HG02798 (cell line): ENCODE results near the gene NEU1.

Source experiments
- ATAC-seq: cut with Tn5 transposase; IDR thresholded peaks from one replicate; pipeline ENCODE4 v1.9.1; 2021; ENCODE audit warnings: mild to moderate bottlenecking; ENCODE audit not compliant: unreplicated experiment, poor library complexity

NEU1 gene

GRCh38 chr6:31896856-31897611 lies 34.4 kb upstream of the NEU1 start:
- ATAC-seq, result peak; percentile 4

GRCh38 chr6:31896493-31896855 lies 33.9 kb upstream of the NEU1 start:
- ATAC-seq, result no peak

GRCh38 chr6:31892821-31893220 lies 30.2 kb upstream of the NEU1 start:
- ATAC-seq, result no peak

- ATAC-seq, result no peak
Observed at GRCh38 chr6:31889331-31889972, 26.8 kb upstream of the NEU1 start.

- no peak for ATAC-seq
Observed at GRCh38 chr6:31888276-31889258, 25.9 kb upstream of the NEU1 start.

- ATAC-seq, result no peak
Observed at GRCh38 chr6:31887173-31888007, 24.8 kb upstream of the NEU1 start.

GRCh38 chr6:31886541-31886991 lies 23.9 kb upstream of the NEU1 start:
- no peak for ATAC-seq

- no peak for ATAC-seq
Observed at GRCh38 chr6:31884528-31885035, 22.0 kb upstream of the NEU1 start.

GRCh38 chr6:31883676-31884075 lies 21.1 kb upstream of the NEU1 start:
- no peak for ATAC-seq

- ATAC-seq, result no peak
Observed at GRCh38 chr6:31882344-31882743, 19.7 kb upstream of the NEU1 start.

- ATAC-seq, result no peak
Observed at GRCh38 chr6:31881136-31881859, 18.7 kb upstream of the NEU1 start.

GRCh38 chr6:31880616-31881015 lies 18.0 kb upstream of the NEU1 start:
- no peak for ATAC-seq

GRCh38 chr6:31879901-31880300 lies 17.3 kb upstream of the NEU1 start:
- ATAC-seq, result no peak

- ATAC-seq, result no peak
Observed at GRCh38 chr6:31879143-31879542, 16.5 kb upstream of the NEU1 start.

GRCh38 chr6:31878726-31879125 lies 16.1 kb upstream of the NEU1 start, which contains the start of gene SLC44A4:
Gene SLC44A4 (minus strand): TSS chr6:31878997. CDS start chr6:31878980, 17 bp downstream.
- no peak for ATAC-seq

GRCh38 chr6:31878222-31878621 lies 15.6 kb upstream of the NEU1 start:
- ATAC-seq, result no peak

GRCh38 chr6:31877651-31878161 lies 15.1 kb upstream of the NEU1 start:
- no peak for ATAC-seq

GRCh38 chr6:31877125-31877650 lies 14.6 kb upstream of the NEU1 start:
- ATAC-seq, result no peak

- no peak for ATAC-seq
Observed at GRCh38 chr6:31876357-31876756, 13.7 kb upstream of the NEU1 start.
